RWPE2 (cell line): ENCODE measurements around the gene ACTMAP.
"Not testable (repeated sequence)": the region's sequence is repeated elsewhere in the genome, so short reads cannot be mapped to it uniquely, and the experiment has no call there.

ENCODE experiments used
- ATAC-seq: fragments of 200-7000 bp; cut with Tn5 transposase; 3 replicates; pipeline ENCODE4 v1.9.1; 2021; ENCODE audit warnings: low read depth
- DNase-seq: peaks from one replicate; pipeline ENCODE4 v3.0.0-alpha.2; 2020; ENCODE audit warnings: low spot score
- H3K27ac ChIP-seq: fragments of 450-650 bp; 2 replicates; pipeline ENCODE4 v1.5.1; 2017; ENCODE audit warnings: mild to moderate bottlenecking; ENCODE audit not compliant: poor library complexity, severe bottlenecking
- H3K27me3 ChIP-seq: fragments of 250-450 bp; sonication (Bioruptor Pico); 2 replicates; pipeline ENCODE4 v1.5.1; 2021; ENCODE audit warnings: mild to moderate bottlenecking, moderate library complexity; ENCODE audit not compliant: insufficient read depth, poor library complexity, severe bottlenecking
- H3K36me3 ChIP-seq: fragments of 250-450 bp; sonication (Bioruptor Pico); 2 replicates; pipeline ENCODE4 v1.5.1; 2020; ENCODE audit warnings: low read depth, mild to moderate bottlenecking, moderate library complexity
- H3K4me1 ChIP-seq: fragments of 250-450 bp; sonication (Bioruptor Pico); 2 replicates; pipeline ENCODE4 v1.5.1; 2021; ENCODE audit warnings: mild to moderate bottlenecking, moderate library complexity; ENCODE audit not compliant: insufficient read depth, poor library complexity, severe bottlenecking
- H3K4me3 ChIP-seq: fragments of 250-450 bp; sonication (Bioruptor Pico); 2 replicates; pipeline ENCODE4 v1.5.1; 2021; ENCODE audit warnings: mild to moderate bottlenecking, moderate library complexity; ENCODE audit not compliant: severe bottlenecking
- H3K9me3 ChIP-seq: fragments of 250-450 bp; sonication (Bioruptor Pico); 2 replicates; pipeline ENCODE4 v1.5.1; 2021; ENCODE audit warnings: mild to moderate bottlenecking, moderate library complexity; ENCODE audit not compliant: severe bottlenecking
- TF ChIP-seq, protein P1 (sequence below): fragments of 450-650 bp; IDR thresholded peaks from one replicate; pipeline ENCODE4 v1.5.1; 2017; ENCODE audit warnings: mild to moderate bottlenecking, moderate library complexity; ENCODE audit not compliant: poor library complexity, severe bottlenecking

The ACTMAP gene

DNA sequence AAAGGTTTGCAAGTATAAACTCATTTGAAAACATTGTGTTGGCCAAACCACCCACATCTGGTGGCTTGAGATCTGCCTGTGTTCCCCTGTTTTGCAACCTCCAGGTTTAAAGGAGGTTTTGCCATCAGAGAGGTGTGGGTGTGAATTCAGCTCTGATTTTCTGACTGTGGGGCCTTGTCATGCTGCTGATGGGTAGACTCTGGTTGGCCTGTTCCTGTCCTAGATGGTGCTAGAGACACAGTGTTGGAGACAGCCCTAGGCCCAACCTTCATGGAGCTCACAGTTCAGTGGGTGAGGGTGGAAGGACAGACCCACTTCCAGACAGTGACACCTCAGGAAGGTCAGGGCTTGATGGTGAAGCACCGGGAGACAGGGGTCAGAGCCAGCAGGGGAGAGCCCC lies 35.2 kb upstream of the ACTMAP start:
- Histone ChIP-seq H3K36me3 (no peaks in the 10 kb centered on the region), H3K4me1 (no peaks in the 10 kb centered on the region), H3K27me3 (no peaks in the 10 kb centered on the region), H3K27ac (no peak overlapping the region), H3K4me3 (no peak overlapping the region), H3K9me3 (no peaks in the 10 kb centered on the region)
- ATAC-seq (no peak), DNase-seq (no peak)
- TF ChIP-seq, protein P1, sequence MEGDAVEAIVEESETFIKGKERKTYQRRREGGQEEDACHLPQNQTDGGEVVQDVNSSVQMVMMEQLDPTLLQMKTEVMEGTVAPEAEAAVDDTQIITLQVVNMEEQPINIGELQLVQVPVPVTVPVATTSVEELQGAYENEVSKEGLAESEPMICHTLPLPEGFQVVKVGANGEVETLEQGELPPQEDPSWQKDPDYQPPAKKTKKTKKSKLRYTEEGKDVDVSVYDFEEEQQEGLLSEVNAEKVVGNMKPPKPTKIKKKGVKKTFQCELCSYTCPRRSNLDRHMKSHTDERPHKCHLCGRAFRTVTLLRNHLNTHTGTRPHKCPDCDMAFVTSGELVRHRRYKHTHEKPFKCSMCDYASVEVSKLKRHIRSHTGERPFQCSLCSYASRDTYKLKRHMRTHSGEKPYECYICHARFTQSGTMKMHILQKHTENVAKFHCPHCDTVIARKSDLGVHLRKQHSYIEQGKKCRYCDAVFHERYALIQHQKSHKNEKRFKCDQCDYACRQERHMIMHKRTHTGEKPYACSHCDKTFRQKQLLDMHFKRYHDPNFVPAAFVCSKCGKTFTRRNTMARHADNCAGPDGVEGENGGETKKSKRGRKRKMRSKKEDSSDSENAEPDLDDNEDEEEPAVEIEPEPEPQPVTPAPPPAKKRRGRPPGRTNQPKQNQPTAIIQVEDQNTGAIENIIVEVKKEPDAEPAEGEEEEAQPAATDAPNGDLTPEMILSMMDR = no peak

DNA sequence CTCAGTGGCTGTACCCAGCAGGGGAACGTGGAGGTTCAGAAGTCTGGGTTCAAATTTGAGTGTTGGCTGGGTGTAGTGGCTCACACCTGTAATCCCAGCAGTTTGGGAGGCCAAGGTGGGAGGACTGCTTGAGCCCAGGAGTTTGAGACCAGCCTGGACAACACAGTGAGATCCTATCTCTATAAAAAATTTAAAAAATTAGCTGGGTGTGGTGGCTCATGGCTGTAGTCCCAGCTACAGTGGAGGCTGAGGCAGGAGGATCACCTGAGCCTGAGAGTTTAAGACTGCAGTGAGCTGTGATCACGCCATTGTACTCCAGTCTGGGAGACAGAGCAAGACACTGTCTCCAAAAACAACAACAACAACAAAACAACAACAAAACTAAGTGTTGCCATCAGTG lies 33.9 kb upstream of the ACTMAP start:
- not testable (repeated sequence) for H3K27me3 ChIP-seq, H3K9me3 ChIP-seq, H3K36me3 ChIP-seq, H3K27ac ChIP-seq, DNase-seq, H3K4me1 ChIP-seq, ATAC-seq, H3K4me3 ChIP-seq

DNA sequence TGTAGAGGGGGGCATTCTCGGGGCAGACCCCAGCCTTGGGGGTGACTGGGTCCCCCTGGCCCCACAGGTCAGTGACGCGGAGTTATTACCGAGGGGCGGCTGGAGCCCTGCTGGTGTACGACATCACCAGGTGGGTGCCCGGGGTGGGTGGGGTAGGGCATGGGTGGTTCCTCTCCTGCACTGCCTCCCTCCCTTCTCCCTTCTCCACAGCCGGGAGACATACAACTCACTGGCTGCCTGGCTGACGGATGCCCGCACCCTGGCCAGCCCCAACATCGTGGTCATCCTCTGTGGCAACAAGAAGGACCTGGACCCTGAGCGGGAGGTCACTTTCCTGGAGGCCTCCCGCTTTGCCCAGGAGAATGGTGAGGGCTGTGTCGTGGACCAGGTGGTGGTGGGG lies 33.4 kb upstream of the ACTMAP start:
- Histone ChIP-seq H3K27ac (no peak overlapping the region), H3K27me3 (no peaks in the 10 kb centered on the region), H3K4me3 (no peak overlapping the region), H3K4me1 (no peaks in the 10 kb centered on the region), H3K9me3 (no peaks in the 10 kb centered on the region), H3K36me3 (no peaks in the 10 kb centered on the region)
- DNase-seq = no peak
- ATAC-seq = no peak
- TF ChIP-seq, protein P1 = no peak

DNA sequence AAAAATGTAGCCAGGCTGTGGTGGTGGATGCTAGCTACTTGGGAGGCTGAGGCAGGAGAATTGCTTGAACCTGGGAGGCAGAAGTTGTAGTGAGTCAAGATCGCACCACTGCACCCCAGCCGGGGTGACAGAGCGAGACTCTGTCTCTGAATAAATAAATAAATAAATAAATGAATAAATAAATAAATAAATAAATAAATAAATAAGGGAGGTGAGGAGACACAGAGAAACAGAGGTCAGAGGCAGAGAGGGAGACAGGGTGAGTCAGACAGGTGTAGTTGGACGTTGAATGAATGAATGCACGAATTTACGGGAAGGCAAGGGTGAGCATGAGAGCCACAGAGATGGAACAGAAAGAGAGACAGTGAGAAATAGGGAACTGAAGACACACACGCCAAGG lies 30.9 kb upstream of the ACTMAP start:
- ATAC-seq (no peak), DNase-seq (no peak)
- Histone ChIP-seq H3K4me1 (no peaks in the 10 kb centered on the region), H3K27me3 (no peaks in the 10 kb centered on the region), H3K9me3 (no peaks in the 10 kb centered on the region), H3K36me3 (no peaks in the 10 kb centered on the region), H3K4me3 (no peak overlapping the region), H3K27ac (no peak overlapping the region)
- TF ChIP-seq, protein P1 = no peak

DNA sequence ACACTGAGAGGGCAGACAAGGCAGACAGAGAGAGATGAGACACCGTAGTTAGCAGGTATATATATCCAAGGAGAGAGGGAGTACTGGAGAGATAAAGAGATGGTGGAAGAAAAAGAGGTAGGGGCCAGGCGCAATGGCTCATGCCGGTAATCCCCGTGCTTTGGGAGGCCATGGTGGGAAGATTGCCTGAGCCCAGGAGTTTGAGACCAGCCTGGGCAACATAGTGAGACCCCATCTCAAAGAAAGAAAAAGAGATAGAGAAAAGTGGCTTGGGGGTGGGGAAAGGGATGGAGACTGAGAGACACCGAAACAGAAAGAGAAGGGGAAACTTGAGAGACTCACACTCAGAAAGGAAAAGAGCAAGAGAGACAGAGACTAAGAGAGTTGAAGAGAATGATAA lies 30.3 kb upstream of the ACTMAP start:
- H3K27me3 ChIP-seq = no peaks in the 10 kb centered on the region
- no peaks in the 10 kb centered on the region for H3K4me1 ChIP-seq
- no peak overlapping the region for H3K27ac ChIP-seq
- no peaks in the 10 kb centered on the region for H3K36me3 ChIP-seq
- no peak overlapping the region for H3K4me3 ChIP-seq
- DNase-seq = no peak
- no peak for ATAC-seq
- TF ChIP-seq, protein P1 = no peak
- H3K9me3 ChIP-seq = no peaks in the 10 kb centered on the region
